GM12878 (cell line): Measurements from ENCODE around the gene BRINP3. TPM values are rescaled to one million over a fixed set of nuclear protein-coding genes. Genes with fewer than 3 reads are reported as not detected.
A peak's percentile ranks its signal among the peaks of the same experiment; 100 is the strongest.

Source experiments
- CREM ChIP-seq: IDR thresholded peaks from 2 replicates; pipeline ENCODE4 v1.6.1; 2014; ENCODE audit warnings: antibody characterized with exemption, low read depth
- MEF2A ChIP-seq: IDR thresholded peaks from 2 replicates; pipeline ENCODE4 v1.6.1; 2011; ENCODE audit warnings: low read depth, mild to moderate bottlenecking, low read length, moderate library complexity; ENCODE audit not compliant: insufficient read depth
- MEF2B ChIP-seq: fragments of 450-650 bp; IDR thresholded peaks from 2 replicates; pipeline ENCODE4 v1.6.1; 2018; ENCODE audit warnings: mild to moderate bottlenecking, moderate library complexity; ENCODE audit not compliant: partially characterized antibody, poor library complexity, severe bottlenecking
- SMARCA5 ChIP-seq: fragments of 450-650 bp; IDR thresholded peaks from 2 replicates; pipeline ENCODE4 v1.6.1; 2017; ENCODE audit warnings: mild to moderate bottlenecking
- SPI1 ChIP-seq: IDR thresholded peaks from 2 replicates; pipeline ENCODE4 v1.6.1; 2011; ENCODE audit warnings: low read depth, mild to moderate bottlenecking, low read length, moderate library complexity, borderline replicate concordance; ENCODE audit not compliant: insufficient read depth
- polyA plus RNA-seq, 11 experiments: library from polyadenylated mRNA; depleted of rRNA in 4 of 11; unstranded in 6 of 11; stranded (reverse) in 5 of 11; fragments of >200 nt; fragmentation: Nextera tagmentation in 4 of 11; fragmentation: Illumina TruSeq in 1 of 11; extraction: Ambion mirVana in 4 of 11; extraction: Trizol in 1 of 11; gene quantifications; 1 replicate in 1 of 11; 2 replicates in 10 of 11; pipeline versions ENCODE4 v1.2.1 to v1.2.3, GENCODE V29; 2011 to 2016; ENCODE audit warnings: inconsistent platforms in 2 of 11, missing spikeins in 2 of 11, low read depth in 1 of 11
- total RNA-seq, 4 experiments: library from RNA; depleted of rRNA in 3 of 4; stranded (reverse); fragments of >200 nt in 3 of 4; fragmentation: Illumina TruSeq in 1 of 4; extraction: Trizol in 1 of 4; gene quantifications; 2 replicates each; pipeline versions ENCODE4 v1.2.1 to v1.2.3, GENCODE V29; 2013 to 2021
- TF ChIP-seq, protein P1 (sequence below): fragments of 450-650 bp; IDR thresholded peaks from 2 replicates; pipeline ENCODE4 v1.6.1; 2017; ENCODE audit warnings: mild to moderate bottlenecking
- TF ChIP-seq, protein P2 (sequence below): IDR thresholded peaks from 2 replicates; pipeline ENCODE4 v1.6.1; 2012; ENCODE audit warnings: improper control_type of control experiment, low read depth, low read length; ENCODE audit not compliant: insufficient replicate concordance
- TF ChIP-seq, protein P3 (sequence below): IDR thresholded peaks from 2 replicates; pipeline ENCODE4 v1.6.1; 2012; ENCODE audit warnings: low read depth, low read length, improper control_type of control experiment

BRINP3 gene
- total and polyA plus RNA-seq, 10 of the 15 experiments (the other 5 are each of a cell fraction or from before 2014, with no cell fraction given) = under 0.01 TPM; not detected in 9

DNA sequence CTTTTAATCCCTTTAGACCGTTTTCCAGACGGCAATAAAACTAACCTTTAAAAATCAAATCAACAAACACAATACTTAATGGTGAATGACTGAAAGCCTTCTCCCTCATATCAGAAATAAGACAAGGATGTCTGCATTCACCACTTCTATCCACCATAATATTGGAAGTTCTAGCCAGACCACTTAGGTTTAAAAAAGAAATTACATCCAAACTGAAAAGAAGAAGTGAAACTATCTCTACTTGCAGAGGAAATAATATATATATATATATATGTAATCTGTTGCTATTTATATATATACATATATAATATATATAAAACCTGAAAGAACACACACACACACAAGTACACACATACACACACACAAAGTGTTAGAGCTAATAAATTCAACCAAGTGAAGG lies 100.4 kb downstream of the BRINP3 start (continued):
- TF ChIP-seq, protein P1, sequence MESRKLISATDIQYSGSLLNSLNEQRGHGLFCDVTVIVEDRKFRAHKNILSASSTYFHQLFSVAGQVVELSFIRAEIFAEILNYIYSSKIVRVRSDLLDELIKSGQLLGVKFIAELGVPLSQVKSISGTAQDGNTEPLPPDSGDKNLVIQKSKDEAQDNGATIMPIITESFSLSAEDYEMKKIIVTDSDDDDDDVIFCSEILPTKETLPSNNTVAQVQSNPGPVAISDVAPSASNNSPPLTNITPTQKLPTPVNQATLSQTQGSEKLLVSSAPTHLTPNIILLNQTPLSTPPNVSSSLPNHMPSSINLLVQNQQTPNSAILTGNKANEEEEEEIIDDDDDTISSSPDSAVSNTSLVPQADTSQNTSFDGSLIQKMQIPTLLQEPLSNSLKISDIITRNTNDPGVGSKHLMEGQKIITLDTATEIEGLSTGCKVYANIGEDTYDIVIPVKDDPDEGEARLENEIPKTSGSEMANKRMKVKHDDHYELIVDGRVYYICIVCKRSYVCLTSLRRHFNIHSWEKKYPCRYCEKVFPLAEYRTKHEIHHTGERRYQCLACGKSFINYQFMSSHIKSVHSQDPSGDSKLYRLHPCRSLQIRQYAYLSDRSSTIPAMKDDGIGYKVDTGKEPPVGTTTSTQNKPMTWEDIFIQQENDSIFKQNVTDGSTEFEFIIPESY = no peak
- peak; percentile 18 for TF ChIP-seq MEF2B
- no peak for TF ChIP-seq CREM
- peak; percentile 43; the same call in 1 of the 2 replicates for TF ChIP-seq MEF2A
- TF ChIP-seq, protein P2, sequence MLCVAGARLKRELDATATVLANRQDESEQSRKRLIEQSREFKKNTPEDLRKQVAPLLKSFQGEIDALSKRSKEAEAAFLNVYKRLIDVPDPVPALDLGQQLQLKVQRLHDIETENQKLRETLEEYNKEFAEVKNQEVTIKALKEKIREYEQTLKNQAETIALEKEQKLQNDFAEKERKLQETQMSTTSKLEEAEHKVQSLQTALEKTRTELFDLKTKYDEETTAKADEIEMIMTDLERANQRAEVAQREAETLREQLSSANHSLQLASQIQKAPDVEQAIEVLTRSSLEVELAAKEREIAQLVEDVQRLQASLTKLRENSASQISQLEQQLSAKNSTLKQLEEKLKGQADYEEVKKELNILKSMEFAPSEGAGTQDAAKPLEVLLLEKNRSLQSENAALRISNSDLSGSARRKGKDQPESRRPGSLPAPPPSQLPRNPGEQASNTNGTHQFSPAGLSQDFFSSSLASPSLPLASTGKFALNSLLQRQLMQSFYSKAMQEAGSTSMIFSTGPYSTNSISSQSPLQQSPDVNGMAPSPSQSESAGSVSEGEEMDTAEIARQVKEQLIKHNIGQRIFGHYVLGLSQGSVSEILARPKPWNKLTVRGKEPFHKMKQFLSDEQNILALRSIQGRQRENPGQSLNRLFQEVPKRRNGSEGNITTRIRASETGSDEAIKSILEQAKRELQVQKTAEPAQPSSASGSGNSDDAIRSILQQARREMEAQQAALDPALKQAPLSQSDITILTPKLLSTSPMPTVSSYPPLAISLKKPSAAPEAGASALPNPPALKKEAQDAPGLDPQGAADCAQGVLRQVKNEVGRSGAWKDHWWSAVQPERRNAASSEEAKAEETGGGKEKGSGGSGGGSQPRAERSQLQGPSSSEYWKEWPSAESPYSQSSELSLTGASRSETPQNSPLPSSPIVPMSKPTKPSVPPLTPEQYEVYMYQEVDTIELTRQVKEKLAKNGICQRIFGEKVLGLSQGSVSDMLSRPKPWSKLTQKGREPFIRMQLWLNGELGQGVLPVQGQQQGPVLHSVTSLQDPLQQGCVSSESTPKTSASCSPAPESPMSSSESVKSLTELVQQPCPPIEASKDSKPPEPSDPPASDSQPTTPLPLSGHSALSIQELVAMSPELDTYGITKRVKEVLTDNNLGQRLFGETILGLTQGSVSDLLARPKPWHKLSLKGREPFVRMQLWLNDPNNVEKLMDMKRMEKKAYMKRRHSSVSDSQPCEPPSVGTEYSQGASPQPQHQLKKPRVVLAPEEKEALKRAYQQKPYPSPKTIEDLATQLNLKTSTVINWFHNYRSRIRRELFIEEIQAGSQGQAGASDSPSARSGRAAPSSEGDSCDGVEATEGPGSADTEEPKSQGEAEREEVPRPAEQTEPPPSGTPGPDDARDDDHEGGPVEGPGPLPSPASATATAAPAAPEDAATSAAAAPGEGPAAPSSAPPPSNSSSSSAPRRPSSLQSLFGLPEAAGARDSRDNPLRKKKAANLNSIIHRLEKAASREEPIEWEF = no peak
- no peak for TF ChIP-seq SMARCA5
- peak; percentile 48; the same call in 1 of the 2 replicates for TF ChIP-seq SPI1
- TF ChIP-seq, protein P3, sequence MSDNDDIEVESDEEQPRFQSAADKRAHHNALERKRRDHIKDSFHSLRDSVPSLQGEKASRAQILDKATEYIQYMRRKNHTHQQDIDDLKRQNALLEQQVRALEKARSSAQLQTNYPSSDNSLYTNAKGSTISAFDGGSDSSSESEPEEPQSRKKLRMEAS = no peak
- TF ChIP-seq, all 136 proteins: peak for 3
